Esophagus muscularis mucosa (tissue), 4 donors: ENCODE data around the gene TTYH3.

ENCODE experiments used
- CTCF ChIP-seq, 3 experiments: fragments of 200-600 bp in 2 of 3; fragments of 450-650 bp in 1 of 3; sonication (generic) in 2 of 3; IDR thresholded peaks; one replicate each; pipeline ENCODE4 v1.5.1; 2017 to 2019; ENCODE audit warnings: antibody characterized with exemption in 3 of 3, mild to moderate bottlenecking in 2 of 3, moderate library complexity in 1 of 3
- EP300 ChIP-seq: sonication (generic); formaldehyde crosslinking; IDR thresholded peaks from one replicate; pipeline ENCODE4 v1.6.1; 2017; ENCODE audit warnings: antibody characterized with exemption
- POLR2A ChIP-seq: fragments of 450-650 bp; IDR thresholded peaks from one replicate; pipeline ENCODE4 v1.6.1; 2017; ENCODE audit warnings: antibody characterized with exemption, moderate library complexity, mild to moderate bottlenecking, low read depth
- POLR2AphosphoS5 ChIP-seq, 2 donors: sonication (generic); formaldehyde crosslinking; IDR thresholded peaks; one replicate each; pipeline ENCODE4 v1.6.1; 2017; ENCODE audit warnings: antibody characterized with exemption in 2 of 2

GRCh38 chr7:2663121-2663886 is 31.5 kb downstream of the TTYH3 start:
- TF ChIP-seq POLR2A (no peak), CTCF (IDR thresholded peaks at IDR 0.05) (no peak), POLR2AphosphoS5 (IDR thresholded peaks at IDR 0.05) (peak; percentile 42 to 63), EP300 (no peak)
